Epidermal melanocyte (primary cell): ENCODE data around the gene ATP13A1.
A peak's percentile ranks its signal among the peaks of the same experiment; 100 is the strongest.
"Not testable (repeated sequence)": the region's sequence is repeated elsewhere in the genome, so short reads cannot be mapped to it uniquely, and the experiment has no call there.

Source experiments
- DNase-seq: peaks from one replicate; pipeline ENCODE4 v3.0.0; 2011; ENCODE audit warnings: low spot score; ENCODE audit not compliant: insufficient read length

ATP13A1 gene

GRCh38 chr19:19663256-19664120 is at the start of gene ATP13A1:
ATP13A1 (minus strand) TSS chr19:19663676; CDS start chr19:19663666, 10 bp downstream.
- DNase-seq, result peak; percentile 87

- no peak for DNase-seq
These were observed 48.7 kb upstream of the ATP13A1 start for GRCh38 chr19:19711934-19712828.

- no peak for DNase-seq
These were observed 47.9 kb upstream of the ATP13A1 start for GRCh38 chr19:19711306-19711933.

GRCh38 chr19:19710506-19710905 is 47.0 kb upstream of the ATP13A1 start:
- DNase-seq, result no peak

GRCh38 chr19:19704836-19705235 is 41.4 kb upstream of the ATP13A1 start:
- no peak for DNase-seq

GRCh38 chr19:19700493-19700892 is 37.0 kb upstream of the ATP13A1 start:
- not testable (repeated sequence) for DNase-seq

- no peak for DNase-seq
These were observed 34.1 kb upstream of the ATP13A1 start for GRCh38 chr19:19697589-19697988.

- DNase-seq, result no peak
These were observed 32.9 kb upstream of the ATP13A1 start for GRCh38 chr19:19696386-19696785.

GRCh38 chr19:19691683-19692082 is 28.2 kb upstream of the ATP13A1 start:
- no peak for DNase-seq

GRCh38 chr19:19689023-19689422 is 25.5 kb upstream of the ATP13A1 start:
- DNase-seq, result not testable (repeated sequence)

- DNase-seq, result no peak
These were observed 23.6 kb upstream of the ATP13A1 start for GRCh38 chr19:19687090-19687489.

- no peak for DNase-seq
These were observed 23.1 kb upstream of the ATP13A1 start for GRCh38 chr19:19686580-19686979.

GRCh38 chr19:19686119-19686518 is 22.6 kb upstream of the ATP13A1 start:
- DNase-seq, result not testable (repeated sequence)

GRCh38 chr19:19679176-19680073 is 15.9 kb upstream of the ATP13A1 start:
- DNase-seq, result no peak

GRCh38 chr19:19677579-19677978 is 14.1 kb upstream of the ATP13A1 start:
- no peak for DNase-seq

- no peak for DNase-seq
These were observed 10.8 kb upstream of the ATP13A1 start for GRCh38 chr19:19674315-19674714.

- no peak for DNase-seq
These were observed 9.3 kb upstream of the ATP13A1 start for GRCh38 chr19:19672816-19673215.

GRCh38 chr19:19670070-19670551 is 6.6 kb upstream of the ATP13A1 start:
- no peak for DNase-seq

GRCh38 chr19:19668230-19669012 is 4.9 kb upstream of the ATP13A1 start, which contains the start of gene ZNF101:
ZNF101 (plus strand) TSS chr19:19668839; CDS start chr19:19668964, 125 bp downstream.
- DNase-seq, result peak; percentile 65
